K562 (cell line): Measurements from ENCODE around the gene DLGAP1. TPM values are rescaled to one million over a fixed set of nuclear protein-coding genes. Genes with fewer than 3 reads are reported as not detected.

ENCODE experiments used
- ERF ChIP-seq: fragments of 450-650 bp; formaldehyde crosslinking; IDR thresholded peaks from 2 replicates; pipeline ENCODE4 v1.4.0; 2020; ENCODE audit warnings: mild to moderate bottlenecking, mixed read lengths
- MAFF ChIP-seq: IDR thresholded peaks from 2 replicates; pipeline ENCODE4 v1.6.1; 2012; ENCODE audit warnings: low read length, improper control_type of control experiment
- NFRKB ChIP-seq: fragments of 450-650 bp; IDR thresholded peaks from 2 replicates; pipeline ENCODE4 v1.6.1; 2016; ENCODE audit warnings: low read depth
- TEAD1 ChIP-seq, 2 experiments: fragments of 450-650 bp in 1 of 2; sonication (generic) in 1 of 2; formaldehyde crosslinking; IDR thresholded peaks; 2 replicates each; pipeline versions ENCODE4 v1.4.0 to v1.8.0; 2020 to 2022; ENCODE audit warnings: mild to moderate bottlenecking in 2 of 2, missing genetic modification reagents in 1 of 2
- TRIM28 ChIP-seq: fragments of 450-650 bp; IDR thresholded peaks from 2 replicates; pipeline ENCODE4 v1.6.1; 2017
- ZBTB40 ChIP-seq, 2 experiments: fragments of 450-650 bp in 1 of 2; sonication (generic) in 1 of 2; formaldehyde crosslinking in 1 of 2; IDR thresholded peaks; 2 replicates each; pipeline versions ENCODE4 v1.7.1 to v1.9.0; 2016 to 2022; ENCODE audit warnings: inconsistent platforms in 1 of 2, mild to moderate bottlenecking in 1 of 2, missing genetic modification reagents in 1 of 2
- ZC3H11A ChIP-seq: IDR thresholded peaks from 2 replicates; pipeline ENCODE4 v1.6.1; 2012; ENCODE audit warnings: low read depth, low read length, improper control_type of control experiment
- ZNF12 ChIP-seq: sonication (generic); formaldehyde crosslinking; IDR thresholded peaks from 2 replicates; pipeline ENCODE4 v1.4.0; 2020; ENCODE audit warnings: mild to moderate bottlenecking, missing genetic modification reagents
- ZNF197 ChIP-seq: fragments of 200-800 bp; sonication (Bioruptor generic); IDR thresholded peaks from 2 replicates; pipeline ENCODE4 v1.6.1; 2016; ENCODE audit warnings: low read depth, missing genetic modification characterization, missing compliant biosample characterization
- ZNF561 ChIP-seq: fragments of 450-650 bp; formaldehyde crosslinking; conservative IDR thresholded peaks from 2 replicates; pipeline ENCODE4 v1.4.0; 2020; ENCODE audit warnings: mild to moderate bottlenecking, moderate library complexity
- polyA plus RNA-seq, 8 experiments: library from polyadenylated mRNA; depleted of rRNA in 4 of 8; stranded (reverse) in 5 of 8; unstranded in 3 of 8; fragments of >200 nt; fragmentation: Nextera tagmentation in 2 of 8; fragmentation: Illumina TruSeq in 1 of 8; extraction: Ambion mirVana in 2 of 8; extraction: Trizol in 1 of 8; gene quantifications; 2 replicates each; pipeline versions ENCODE4 v1.2.1 to v1.2.3, GENCODE V29; 2011 to 2014; ENCODE audit warnings: inconsistent platforms in 1 of 8, missing spikeins in 1 of 8
- total RNA-seq, 7 experiments: library from RNA; depleted of rRNA in 6 of 7; stranded (reverse); fragments of >200 nt in 6 of 7; fragmentation: Illumina TruSeq in 2 of 7; extraction: Trizol in 2 of 7; gene quantifications; 2 replicates each; pipeline versions ENCODE4 v1.2.1 to v1.2.3, GENCODE V29; 2011 to 2021; ENCODE audit warnings: low replicate concordance in 1 of 7
- TF ChIP-seq, protein P1 (sequence below): fragments of 250-450 bp; sonication (Bioruptor Pico); IDR thresholded peaks from 2 replicates; pipeline ENCODE4 v1.4.0; 2020; ENCODE audit warnings: borderline replicate concordance
- TF ChIP-seq, protein P2 (sequence below): fragments of 250-450 bp; sonication (Bioruptor Pico); IDR thresholded peaks from 2 replicates; pipeline ENCODE4 v1.8.0; 2021; ENCODE audit warnings: moderate library complexity, mild to moderate bottlenecking, inconsistent platforms
- TF ChIP-seq, protein P3 (sequence below): fragments of 250-450 bp; sonication (Bioruptor Pico); IDR thresholded peaks from 2 replicates; pipeline ENCODE4 v1.8.0; 2022; ENCODE audit warnings: moderate library complexity, mild to moderate bottlenecking, inconsistent platforms

DLGAP1 gene
- total and polyA plus RNA-seq, 9 of the 15 experiments (the other 6 are each of a cell fraction or from before 2014, with no cell fraction given) = 0.04 to 0.22 (median 0.08) TPM

DNA sequence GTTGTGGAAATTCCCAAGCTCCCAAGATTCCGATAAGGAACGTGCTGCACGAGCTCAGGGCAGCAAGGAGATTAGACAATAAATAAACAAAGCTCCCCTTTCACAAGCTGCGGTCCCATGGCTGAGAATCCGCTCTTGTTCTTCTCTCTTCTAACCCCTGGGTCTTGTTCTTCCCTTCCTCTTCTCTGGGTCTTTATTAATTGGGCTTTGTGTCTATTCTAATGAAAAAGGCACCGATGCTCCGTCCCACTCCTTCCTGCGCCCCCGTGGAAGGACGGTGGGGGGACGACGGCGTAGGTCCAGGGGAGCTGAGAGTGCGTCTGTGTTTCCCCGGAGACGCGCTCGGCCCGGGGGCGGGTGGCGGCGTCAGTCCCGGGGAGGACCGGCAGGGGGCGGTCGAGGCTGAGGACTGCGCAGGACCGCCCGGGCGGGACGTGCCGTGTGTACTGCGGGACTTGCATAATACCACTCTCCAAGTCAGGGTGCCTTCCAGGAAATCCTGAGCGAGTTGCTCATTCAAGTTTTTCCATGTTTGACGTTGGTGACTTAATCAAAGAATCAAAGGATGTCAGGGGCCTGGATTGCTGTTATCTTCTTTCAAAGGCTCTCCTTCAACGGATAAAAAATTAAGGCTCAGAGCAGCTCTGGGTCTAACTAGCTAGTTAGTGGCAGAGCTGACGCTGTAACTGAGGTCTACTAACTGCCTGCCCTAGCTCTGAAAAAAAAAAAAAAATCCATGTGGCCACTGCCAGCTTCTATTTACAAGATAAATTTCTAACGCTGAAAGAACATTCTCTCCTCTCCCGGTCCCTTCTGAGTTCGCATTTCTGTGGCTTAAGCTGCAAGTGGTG, 683.8 kb downstream of the DLGAP1 start (continued):
- no peak for TF ChIP-seq ZBTB40 (IDR thresholded peaks at IDR 0.05)
- TF ChIP-seq ZBTB40 (CRISPR knock-in tag; IDR thresholded peaks at IDR 0.05) = no peak
- TF ChIP-seq, protein P1, sequence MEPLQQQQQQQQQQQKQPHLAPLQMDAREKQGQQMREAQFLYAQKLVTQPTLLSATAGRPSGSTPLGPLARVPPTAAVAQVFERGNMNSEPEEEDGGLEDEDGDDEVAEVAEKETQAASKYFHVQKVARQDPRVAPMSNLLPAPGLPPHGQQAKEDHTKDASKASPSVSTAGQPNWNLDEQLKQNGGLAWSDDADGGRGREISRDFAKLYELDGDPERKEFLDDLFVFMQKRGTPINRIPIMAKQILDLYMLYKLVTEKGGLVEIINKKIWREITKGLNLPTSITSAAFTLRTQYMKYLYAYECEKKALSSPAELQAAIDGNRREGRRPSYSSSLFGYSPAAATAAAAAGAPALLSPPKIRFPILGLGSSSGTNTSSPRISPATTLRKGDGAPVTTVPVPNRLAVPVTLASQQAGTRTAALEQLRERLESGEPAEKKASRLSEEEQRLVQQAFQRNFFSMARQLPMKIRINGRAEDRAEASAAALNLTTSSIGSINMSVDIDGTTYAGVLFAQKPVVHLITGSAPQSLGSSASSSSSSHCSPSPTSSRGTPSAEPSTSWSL (CRISPR knock-in tag) = no peak
- TF ChIP-seq ZC3H11A = no peak
- TF ChIP-seq ZNF197 (CRISPR knock-in tag) = no peak
- TF ChIP-seq ZNF12 (CRISPR knock-in tag) = no peak
- no peak for TF ChIP-seq ZNF561 (CRISPR knock-in tag)
- no peak for TF ChIP-seq TRIM28
- TF ChIP-seq ERF (CRISPR knock-in tag) = no peak
- TF ChIP-seq NFRKB = no peak
- TF ChIP-seq, protein P2, sequence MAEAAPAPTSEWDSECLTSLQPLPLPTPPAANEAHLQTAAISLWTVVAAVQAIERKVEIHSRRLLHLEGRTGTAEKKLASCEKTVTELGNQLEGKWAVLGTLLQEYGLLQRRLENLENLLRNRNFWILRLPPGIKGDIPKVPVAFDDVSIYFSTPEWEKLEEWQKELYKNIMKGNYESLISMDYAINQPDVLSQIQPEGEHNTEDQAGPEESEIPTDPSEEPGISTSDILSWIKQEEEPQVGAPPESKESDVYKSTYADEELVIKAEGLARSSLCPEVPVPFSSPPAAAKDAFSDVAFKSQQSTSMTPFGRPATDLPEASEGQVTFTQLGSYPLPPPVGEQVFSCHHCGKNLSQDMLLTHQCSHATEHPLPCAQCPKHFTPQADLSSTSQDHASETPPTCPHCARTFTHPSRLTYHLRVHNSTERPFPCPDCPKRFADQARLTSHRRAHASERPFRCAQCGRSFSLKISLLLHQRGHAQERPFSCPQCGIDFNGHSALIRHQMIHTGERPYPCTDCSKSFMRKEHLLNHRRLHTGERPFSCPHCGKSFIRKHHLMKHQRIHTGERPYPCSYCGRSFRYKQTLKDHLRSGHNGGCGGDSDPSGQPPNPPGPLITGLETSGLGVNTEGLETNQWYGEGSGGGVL (CRISPR knock-in tag) = no peak
- TF ChIP-seq, protein P3, sequence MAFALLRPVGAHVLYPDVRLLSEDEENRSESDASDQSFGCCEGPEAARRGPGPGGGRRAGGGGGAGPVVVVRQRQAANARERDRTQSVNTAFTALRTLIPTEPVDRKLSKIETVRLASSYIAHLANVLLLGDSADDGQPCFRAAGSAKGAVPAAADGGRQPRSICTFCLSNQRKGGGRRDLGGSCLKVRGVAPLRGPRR (CRISPR knock-in tag) = no peak
- no peak for TF ChIP-seq TEAD1 (CRISPR knock-in tag; IDR thresholded peaks at IDR 0.05)
- TF ChIP-seq MAFF = no peak
